Fibroblast of skin of left quadriceps (primary cell): ENCODE data around the gene NEURL4.
"Not testable (repeated sequence)": the region's sequence is repeated elsewhere in the genome, so short reads cannot be mapped to it uniquely, and the experiment has no call there.

Source experiments
- DNase-seq, 2 experiments: peaks; one replicate each; pipeline ENCODE4 v3.0.0-alpha.2; 2013; ENCODE audit warnings: low read depth in 2 of 2

NEURL4 gene

GRCh38 chr17:7328840-7329373 is at the start of gene NEURL4:
NEURL4 (minus strand) TSS chr17:7329335; CDS start chr17:7329312, 23 bp downstream.
- DNase-seq: no peak

- DNase-seq: no peak
Observed at GRCh38 chr17:7374353-7374752, 45.2 kb upstream of the NEURL4 start.

- no peak for DNase-seq
Observed at GRCh38 chr17:7370853-7371252, 41.7 kb upstream of the NEURL4 start.

- DNase-seq: no peak
Observed at GRCh38 chr17:7369825-7370224, 40.7 kb upstream of the NEURL4 start.

- not testable (repeated sequence) for DNase-seq
Observed at GRCh38 chr17:7368599-7368994, 39.5 kb upstream of the NEURL4 start.

GRCh38 chr17:7367918-7368598 is 38.9 kb upstream of the NEURL4 start:
- DNase-seq: no peak

GRCh38 chr17:7367083-7367482 is 37.9 kb upstream of the NEURL4 start:
- DNase-seq: no peak

- not testable (repeated sequence) for DNase-seq
Observed at GRCh38 chr17:7365963-7366362, 36.8 kb upstream of the NEURL4 start.

- DNase-seq: no peak
Observed at GRCh38 chr17:7363311-7363710, 34.2 kb upstream of the NEURL4 start.

- no peak for DNase-seq
Observed at GRCh38 chr17:7361906-7362305, 32.8 kb upstream of the NEURL4 start.

GRCh38 chr17:7357381-7357780 is 28.2 kb upstream of the NEURL4 start:
- DNase-seq: no peak

- no peak for DNase-seq
Observed at GRCh38 chr17:7356756-7357155, 27.6 kb upstream of the NEURL4 start.

GRCh38 chr17:7356072-7356549 is 27.0 kb upstream of the NEURL4 start:
- no peak for DNase-seq

GRCh38 chr17:7355573-7355972 is 26.4 kb upstream of the NEURL4 start:
- no peak for DNase-seq

GRCh38 chr17:7355053-7355452 is 25.9 kb upstream of the NEURL4 start, which contains the start of gene TMEM95:
TMEM95 (plus strand) TSS chr17:7355156; CDS start chr17:7355205, 49 bp downstream.
- DNase-seq: no peak

- no peak for DNase-seq
Observed at GRCh38 chr17:7354262-7354843, 25.2 kb upstream of the NEURL4 start.

GRCh38 chr17:7352910-7353635 is 23.9 kb upstream of the NEURL4 start:
- no peak for DNase-seq

GRCh38 chr17:7352503-7352889 is 23.4 kb upstream of the NEURL4 start:
- no peak for DNase-seq

- DNase-seq: peak; percentile 86 to 88
Observed at GRCh38 chr17:7351665-7352502, 22.7 kb upstream of the NEURL4 start, which contains the start of gene KCTD11. KCTD11 (plus strand) TSS chr17:7352162.

- no peak for DNase-seq
Observed at GRCh38 chr17:7348478-7349242, 19.5 kb upstream of the NEURL4 start.
